ENCODE results near the gene SP8.
"Not testable (repeated sequence)": the region's sequence is repeated elsewhere in the genome, so short reads cannot be mapped to it uniquely, and the experiment has no call there.

SP8 gene

GRCh38 chr7:20786779-20787659, at the start of gene SP8:
Gene SP8 (minus strand): TSS chr7:20786886. CDS start chr7:20786798, 88 bp downstream.
- no peak for DNase-seq

GRCh38 chr7:20836424-20836823, 49.7 kb upstream of the SP8 start:
- DNase-seq = not testable (repeated sequence)

DNA sequence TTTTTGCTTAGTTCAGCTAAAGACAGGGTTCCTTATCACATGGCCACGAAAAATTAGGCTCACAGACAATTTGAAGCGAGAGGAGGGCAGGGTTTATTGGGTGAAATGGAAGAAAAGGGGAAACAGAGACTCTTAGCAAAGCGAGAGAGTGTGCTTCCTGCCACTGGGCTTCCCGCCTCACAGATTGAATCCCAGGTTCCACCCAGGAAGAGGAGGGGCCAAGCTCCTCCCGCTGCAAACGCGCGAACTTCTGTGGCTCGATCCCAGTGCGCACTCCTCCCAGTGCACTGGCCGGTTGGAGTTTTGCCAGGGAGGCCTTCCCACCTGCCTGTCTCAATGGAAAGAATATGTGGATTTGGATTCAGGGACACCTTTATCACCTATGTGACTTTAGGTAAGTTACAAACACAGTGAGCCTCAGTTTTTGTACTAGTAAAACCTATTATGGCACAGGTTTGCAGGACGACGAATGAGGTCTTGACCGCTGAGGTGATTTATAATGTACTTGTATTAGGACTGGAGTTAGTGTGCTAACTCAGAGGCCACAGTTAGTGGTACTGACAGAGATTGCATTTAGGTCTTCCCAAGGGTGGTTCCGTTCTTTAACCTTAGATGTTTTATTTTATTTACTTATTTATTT, 48.5 kb upstream of the SP8 start:
- DNase-seq = no peak

- no peak for DNase-seq
Measured at GRCh38 chr7:20834656-20835055, 48.0 kb upstream of the SP8 start.

DNA sequence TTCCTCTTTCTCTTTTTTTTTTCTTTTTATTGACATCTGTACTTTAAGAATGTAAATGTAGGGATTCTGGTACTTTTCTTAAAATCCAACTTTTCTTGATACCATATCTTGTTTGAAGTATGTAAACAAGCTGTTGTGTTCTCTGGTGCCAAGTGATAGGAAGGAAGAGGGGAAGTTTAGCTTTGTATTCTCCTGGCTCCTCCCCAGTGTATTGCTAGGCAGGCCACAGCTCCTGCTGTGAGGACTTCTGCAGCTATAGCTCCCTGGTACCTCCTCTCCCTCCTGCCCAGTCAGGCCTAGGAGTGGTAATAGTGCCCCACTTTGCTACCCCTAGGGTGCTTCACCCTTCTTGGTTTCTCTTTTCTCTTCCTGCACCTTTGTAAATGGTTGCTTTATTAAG, 45.3 kb upstream of the SP8 start:
- no peak for DNase-seq

DNA sequence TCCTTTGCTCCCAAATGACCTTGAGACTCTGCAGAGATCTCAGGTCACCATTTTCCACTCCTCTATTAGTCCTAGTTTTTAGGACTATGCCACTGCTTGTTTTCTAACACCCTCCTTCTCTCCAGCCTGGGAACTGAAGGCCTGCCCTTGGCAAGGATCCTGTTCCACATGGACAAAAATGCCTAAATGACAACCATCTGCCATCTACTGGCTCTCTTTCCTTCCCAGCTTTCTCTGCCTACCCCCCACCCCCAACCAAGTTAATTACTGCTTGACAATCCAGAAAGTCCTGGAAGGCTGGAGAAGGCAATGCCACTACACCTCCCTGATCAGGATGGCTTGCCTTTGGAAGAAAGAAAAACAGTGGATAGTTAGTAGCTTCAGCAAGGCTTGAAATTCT, 44.8 kb upstream of the SP8 start:
- no peak for DNase-seq

- no peak for DNase-seq
Measured at GRCh38 chr7:20828947-20829346, 42.3 kb upstream of the SP8 start.

DNA sequence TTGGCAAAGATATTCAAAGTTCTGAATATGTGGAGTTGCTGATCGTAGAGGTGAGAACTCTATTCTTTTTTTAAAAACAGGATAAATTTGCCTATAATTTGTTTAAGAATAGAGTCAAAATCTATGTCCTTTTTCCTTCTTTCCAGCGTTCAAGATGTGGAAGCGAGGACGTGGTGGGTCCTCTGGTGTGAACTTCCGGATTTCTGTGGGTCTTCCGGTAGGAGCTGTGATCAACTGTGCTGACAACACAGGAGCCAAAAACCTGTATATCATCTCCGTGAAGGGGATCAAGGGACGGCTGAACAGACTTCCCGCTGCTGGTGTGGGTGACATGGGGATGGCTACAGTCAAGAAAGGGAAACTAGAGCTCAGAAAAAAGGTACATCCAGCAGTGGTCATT, 40.5 kb upstream of the SP8 start:
- DNase-seq = no peak

GRCh38 chr7:20826243-20826642, 39.6 kb upstream of the SP8 start:
- no peak for DNase-seq

GRCh38 chr7:20825555-20825954, 38.9 kb upstream of the SP8 start:
- no peak for DNase-seq

DNA sequence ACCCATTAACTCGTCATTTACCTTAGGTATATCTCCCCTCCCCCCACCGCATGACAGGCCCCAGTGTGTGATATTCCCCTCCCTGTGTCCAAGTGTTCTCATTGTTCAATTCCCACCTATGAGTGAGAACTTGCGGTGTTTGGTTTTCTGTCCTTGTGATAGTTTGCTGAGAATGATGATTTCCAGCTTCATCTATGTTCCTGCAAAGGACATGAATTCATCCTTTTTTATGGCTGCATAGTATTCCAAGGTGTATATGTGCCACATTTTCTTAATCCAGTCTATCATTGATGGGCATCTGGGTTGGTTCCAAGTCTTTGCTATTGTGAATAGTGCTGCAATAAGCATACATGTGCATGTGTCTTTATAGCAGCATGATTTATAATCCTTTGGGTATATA, 34.7 kb upstream of the SP8 start:
- DNase-seq = not testable (repeated sequence)

- DNase-seq = no peak
Measured at GRCh38 chr7:20816372-20816959, 29.8 kb upstream of the SP8 start.

DNA sequence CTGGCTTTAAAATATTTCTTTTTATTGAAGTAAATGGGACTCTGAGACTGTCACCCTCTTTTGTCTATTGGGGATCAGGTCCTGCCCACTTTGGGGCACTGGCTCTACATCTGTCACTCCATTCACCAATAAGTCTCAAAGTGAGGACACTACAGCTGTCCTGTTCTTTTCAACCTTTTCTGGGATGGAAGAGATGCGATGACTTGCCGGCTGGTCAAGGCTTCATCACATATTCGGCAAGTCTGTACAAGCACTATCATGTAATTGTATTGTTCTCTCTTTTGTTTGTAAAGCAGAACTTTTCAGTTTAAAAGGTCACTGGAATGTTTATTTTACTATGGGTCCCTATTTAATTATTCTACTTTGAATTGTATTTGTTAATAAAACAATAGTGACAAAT, 17.7 kb upstream of the SP8 start:
- DNase-seq = no peak

- no peak for DNase-seq
Measured at GRCh38 chr7:20799566-20800366, 13.1 kb upstream of the SP8 start.

DNA sequence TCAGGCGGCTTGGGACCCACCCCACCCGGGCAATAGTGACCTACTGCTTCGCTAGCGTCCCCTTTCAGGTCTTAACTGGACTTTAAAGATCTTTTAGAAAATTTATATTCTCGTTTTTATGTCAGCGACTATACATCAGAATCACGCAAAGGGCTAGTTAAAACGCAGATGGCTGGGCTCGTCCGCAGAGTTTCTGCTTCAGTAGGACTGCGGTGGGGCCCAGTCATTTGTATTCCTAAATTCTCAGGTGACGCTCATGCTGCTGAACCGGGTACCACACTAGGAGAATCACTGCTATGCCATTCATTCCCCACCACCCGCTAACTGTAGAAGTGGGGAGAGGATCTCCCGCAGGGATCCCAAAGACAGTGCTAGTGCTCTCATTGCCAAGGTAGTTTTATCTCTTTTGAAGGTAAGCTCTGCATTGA, 12.0 kb upstream of the SP8 start:
- no peak for DNase-seq

- no peak for DNase-seq
Measured at GRCh38 chr7:20798081-20798693, 11.5 kb upstream of the SP8 start.

DNA sequence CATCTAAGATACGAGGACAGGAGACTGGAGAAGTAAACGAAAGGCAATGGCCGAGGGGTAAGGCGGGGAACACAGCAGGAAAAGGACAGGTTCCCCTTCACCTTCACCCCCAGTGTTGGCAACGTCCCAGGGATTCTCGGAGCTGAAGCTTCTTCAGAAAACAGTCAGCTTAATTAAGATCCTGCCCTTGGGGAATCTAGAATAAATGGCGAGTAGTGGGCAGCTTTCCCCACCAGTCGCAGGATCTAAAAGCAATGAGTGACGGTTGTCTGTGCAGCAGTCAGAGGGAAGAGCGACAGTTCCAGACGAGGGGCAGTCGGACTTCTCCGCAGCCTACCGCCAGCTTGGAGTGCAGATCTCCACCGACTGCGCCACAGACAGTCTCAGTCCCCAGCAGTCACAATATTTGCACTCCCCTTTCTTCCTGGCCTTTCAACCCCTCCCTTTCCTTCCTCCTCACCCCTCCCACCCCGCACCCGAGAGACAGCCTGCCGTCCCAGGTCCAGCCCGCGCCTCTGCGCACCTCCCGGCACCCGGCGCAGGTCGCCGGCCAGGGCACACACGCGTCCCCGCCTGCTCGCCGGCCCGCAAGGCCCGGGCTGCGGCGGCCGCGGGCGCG, 10.9 kb upstream of the SP8 start:
- DNase-seq = no peak

DNA sequence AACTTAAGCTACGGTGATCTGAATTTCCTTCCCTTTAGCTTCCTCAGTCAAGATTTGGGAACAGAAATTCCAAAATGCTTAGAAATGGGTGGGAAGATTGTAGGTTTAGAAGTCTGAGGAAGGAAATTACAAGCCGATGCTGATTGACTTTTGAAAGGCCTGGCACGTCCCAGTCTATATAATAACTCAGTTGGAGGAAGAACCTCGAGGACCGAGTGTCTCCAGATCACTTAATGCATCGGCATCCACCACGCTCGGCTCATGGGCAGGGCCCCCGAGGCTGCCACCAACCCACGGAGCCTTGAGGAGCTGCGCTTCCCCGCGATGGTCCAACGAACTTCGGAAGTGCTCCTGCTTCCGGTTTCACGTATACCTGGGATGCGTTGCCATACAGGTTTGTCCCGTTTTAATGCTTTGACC, 10.4 kb upstream of the SP8 start:
- DNase-seq = no peak

GRCh38 chr7:20796500-20796899, 9.8 kb upstream of the SP8 start:
- DNase-seq = no peak

GRCh38 chr7:20795881-20796280, 9.2 kb upstream of the SP8 start:
- no peak for DNase-seq

- DNase-seq = no peak
Measured at GRCh38 chr7:20795361-20795760, 8.7 kb upstream of the SP8 start.

DNA sequence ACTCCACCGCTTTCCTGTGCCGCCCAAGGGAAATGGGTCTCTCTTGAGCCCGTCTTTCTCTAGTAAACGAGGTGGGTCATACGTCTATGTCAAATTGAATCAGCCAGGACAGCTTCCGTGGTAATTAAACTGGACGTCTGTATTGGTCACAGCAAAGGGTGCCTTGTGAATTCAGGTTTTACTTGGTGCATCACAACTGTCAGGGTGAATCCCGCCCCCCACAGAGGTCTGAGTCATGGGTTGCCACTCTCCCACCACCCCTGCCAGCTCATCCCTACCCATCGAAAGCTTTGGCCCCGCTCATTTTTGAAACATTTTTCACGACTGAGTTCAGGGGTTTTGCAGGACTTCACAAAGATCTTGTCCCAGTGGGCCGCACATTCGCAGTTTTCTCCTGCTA, 8.0 kb upstream of the SP8 start:
- no peak for DNase-seq

Data from NCI-H1694 treated with DMSO at 0.1 percent for 48 hours (cell line).